HFFc6 (cell line): ENCODE measurements around the gene SNX20. TPM values are rescaled to one million over a fixed set of nuclear protein-coding genes. Genes with fewer than 3 reads are reported as not detected.

ENCODE experiments used
- DNase-seq: peaks from one replicate; pipeline ENCODE4 v3.0.0-alpha.2; 2018
- H3K27ac Mint-ChIP-seq: 2 replicates; pipeline ENCODE4 v1.8.0; 2020; ENCODE audit warnings: mild to moderate bottlenecking, mixed read lengths
- H3K27me3 Mint-ChIP-seq: 2 replicates; pipeline ENCODE4 v1.8.0; 2021; ENCODE audit warnings: mild to moderate bottlenecking, moderate library complexity, mixed read lengths; ENCODE audit not compliant: insufficient read depth
- H3K36me3 Mint-ChIP-seq: 2 replicates; pipeline ENCODE4 v1.8.0; 2021; ENCODE audit warnings: low read depth, mixed read lengths
- H3K4me1 Mint-ChIP-seq: 2 replicates; pipeline ENCODE4 v1.8.0; 2020; ENCODE audit warnings: low read depth, mixed read lengths
- H3K4me3 Mint-ChIP-seq: 2 replicates; pipeline ENCODE4 v1.8.0; 2020; ENCODE audit warnings: mild to moderate bottlenecking, moderate library complexity, mixed read lengths
- H3K9me3 Mint-ChIP-seq: 2 replicates; pipeline ENCODE4 v1.8.0; 2020; ENCODE audit warnings: mild to moderate bottlenecking, mixed read lengths
- total RNA-seq, 6 experiments: library from RNA; stranded (reverse); fragmentation: NEBNext Ultra II Directional; extraction: Animal tissue kit (Norgen Biotek cat#: 25700); gene quantifications; 2 replicates in 1 of 6; 3 replicates in 5 of 6; pipeline ENCODE4 v1.2.3, GENCODE V29; 2021
- TF ChIP-seq, protein P1 (sequence below): fragments of 200-600 bp; sonication (generic); IDR thresholded peaks from 2 replicates; pipeline ENCODE4 v1.5.0; 2021; ENCODE audit warnings: antibody characterized with exemption, mild to moderate bottlenecking

The SNX20 gene
- total RNA-seq, 6 experiments from 2014 or later: not detected

DNA sequence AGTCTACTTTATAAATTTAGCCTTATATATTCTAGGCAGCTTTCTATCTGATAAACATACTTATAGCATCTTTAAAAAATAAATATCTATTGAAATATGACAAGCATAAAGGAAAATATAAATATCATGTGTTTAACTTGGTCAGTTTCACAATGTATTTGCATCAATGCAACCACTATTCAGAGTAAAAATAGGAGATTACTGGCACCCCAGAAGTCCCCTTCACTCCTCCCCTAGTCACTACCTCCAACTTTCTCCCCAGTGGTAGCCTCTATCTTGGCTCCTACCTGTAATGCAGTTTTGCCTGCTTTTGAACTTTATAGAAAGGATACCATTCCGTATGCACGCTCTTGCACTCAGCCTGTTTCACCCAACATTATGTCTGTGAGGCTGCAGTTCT is 9.1 kb upstream of the SNX20 start:
- no peaks in the 10 kb centered on the region for H3K9me3 Mint-ChIP-seq
- no peaks in the 10 kb centered on the region for H3K36me3 Mint-ChIP-seq
- H3K27me3 Mint-ChIP-seq: peaks cover 43% of the 10 kb centered on the region
- TF ChIP-seq, protein P1, sequence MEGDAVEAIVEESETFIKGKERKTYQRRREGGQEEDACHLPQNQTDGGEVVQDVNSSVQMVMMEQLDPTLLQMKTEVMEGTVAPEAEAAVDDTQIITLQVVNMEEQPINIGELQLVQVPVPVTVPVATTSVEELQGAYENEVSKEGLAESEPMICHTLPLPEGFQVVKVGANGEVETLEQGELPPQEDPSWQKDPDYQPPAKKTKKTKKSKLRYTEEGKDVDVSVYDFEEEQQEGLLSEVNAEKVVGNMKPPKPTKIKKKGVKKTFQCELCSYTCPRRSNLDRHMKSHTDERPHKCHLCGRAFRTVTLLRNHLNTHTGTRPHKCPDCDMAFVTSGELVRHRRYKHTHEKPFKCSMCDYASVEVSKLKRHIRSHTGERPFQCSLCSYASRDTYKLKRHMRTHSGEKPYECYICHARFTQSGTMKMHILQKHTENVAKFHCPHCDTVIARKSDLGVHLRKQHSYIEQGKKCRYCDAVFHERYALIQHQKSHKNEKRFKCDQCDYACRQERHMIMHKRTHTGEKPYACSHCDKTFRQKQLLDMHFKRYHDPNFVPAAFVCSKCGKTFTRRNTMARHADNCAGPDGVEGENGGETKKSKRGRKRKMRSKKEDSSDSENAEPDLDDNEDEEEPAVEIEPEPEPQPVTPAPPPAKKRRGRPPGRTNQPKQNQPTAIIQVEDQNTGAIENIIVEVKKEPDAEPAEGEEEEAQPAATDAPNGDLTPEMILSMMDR: no peak
- no peak overlapping the region for H3K27ac Mint-ChIP-seq
- DNase-seq: no peak
- no peaks in the 10 kb centered on the region; the same call in 1 of the 2 replicates for H3K4me1 Mint-ChIP-seq
- H3K4me3 Mint-ChIP-seq: no peak overlapping the region

DNA sequence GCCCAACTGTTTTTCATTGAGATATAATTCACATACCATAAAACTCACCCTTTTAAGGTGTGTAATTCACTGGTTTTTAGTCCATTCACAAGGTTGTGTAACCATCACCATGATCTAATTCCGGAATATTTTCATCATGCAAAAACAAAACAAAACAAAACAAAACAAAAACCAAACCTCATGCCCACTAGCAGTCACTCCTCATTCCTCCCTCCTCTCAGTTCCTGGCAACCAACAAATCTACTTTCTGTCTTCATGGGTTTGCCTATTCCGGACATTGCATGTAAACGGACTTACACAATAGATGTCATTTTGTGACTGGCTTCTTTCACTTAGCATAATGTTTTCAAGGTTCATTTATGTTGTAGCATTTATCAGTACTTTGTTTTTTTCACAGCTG is 7.8 kb upstream of the SNX20 start:
- Mint-ChIP-seq H3K27me3 (peaks cover 43% of the 10 kb centered on the region), H3K4me3 (no peak overlapping the region), H3K4me1 (no peaks in the 10 kb centered on the region; the same call in 1 of the 2 replicates), H3K36me3 (no peaks in the 10 kb centered on the region), H3K9me3 (no peaks in the 10 kb centered on the region), H3K27ac (no peak overlapping the region)
- TF ChIP-seq, protein P1: no peak
- no peak for DNase-seq

DNA sequence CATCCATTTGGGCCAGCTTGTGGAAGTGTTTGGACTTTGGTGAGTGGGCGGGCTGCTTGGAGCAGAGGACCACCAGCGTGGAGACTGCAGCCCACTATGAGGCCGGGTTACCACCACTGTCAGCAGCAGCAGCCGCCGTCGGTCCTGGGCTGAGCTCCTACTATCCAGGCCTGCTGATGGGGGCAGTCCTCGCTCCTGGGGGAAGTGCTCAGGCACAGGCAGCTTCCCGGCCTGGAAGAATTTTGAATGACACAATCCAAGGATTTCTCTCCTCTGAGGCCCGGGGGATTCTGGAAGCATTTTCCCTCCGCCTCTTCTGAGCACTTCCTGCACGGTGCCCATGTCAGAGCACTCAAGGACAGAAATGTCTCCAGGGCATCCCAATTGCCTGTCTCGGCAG is 7.0 kb upstream of the SNX20 start:
- Mint-ChIP-seq H3K27ac (no peak overlapping the region), H3K9me3 (no peaks in the 10 kb centered on the region), H3K4me1 (no peaks in the 10 kb centered on the region; the same call in 1 of the 2 replicates), H3K36me3 (no peaks in the 10 kb centered on the region), H3K27me3 (peaks cover 47% of the 10 kb centered on the region), H3K4me3 (no peak overlapping the region)
- DNase-seq: no peak
- TF ChIP-seq, protein P1: no peak

DNA sequence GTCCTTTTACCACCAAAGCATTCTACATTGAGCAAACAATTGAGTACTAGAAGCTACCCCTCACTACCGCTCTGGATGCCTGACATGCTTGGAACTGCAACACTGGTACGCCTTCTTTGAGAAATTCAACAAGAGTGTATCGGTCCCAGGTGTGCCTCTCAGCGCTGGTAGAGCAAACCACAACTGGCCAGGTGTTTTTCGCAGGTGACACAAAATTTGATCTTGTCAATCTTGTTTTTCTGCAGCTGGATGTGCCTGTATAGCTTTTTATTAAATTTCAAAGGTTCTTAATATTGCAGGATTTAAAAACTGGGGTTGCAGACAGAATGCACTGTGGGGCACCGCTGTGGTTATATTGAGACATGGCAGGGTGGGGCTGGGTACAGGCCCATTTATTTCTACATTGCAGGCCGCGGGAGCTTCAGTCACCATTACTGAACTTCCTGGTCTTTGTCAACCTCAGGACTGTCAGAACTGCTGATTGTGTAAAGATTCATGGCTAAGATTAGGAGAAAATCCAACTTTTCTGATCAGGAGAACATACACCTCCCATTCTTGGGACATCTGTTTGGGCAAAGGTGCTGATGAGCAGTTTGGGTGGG is 4.5 kb upstream of the SNX20 start:
- TF ChIP-seq, protein P1: no peak
- Mint-ChIP-seq H3K36me3 (no peaks in the 10 kb centered on the region), H3K27me3 (peaks cover 44% of the 10 kb centered on the region), H3K4me1 (no peaks in the 10 kb centered on the region), H3K4me3 (no peak overlapping the region), H3K27ac (no peak overlapping the region), H3K9me3 (no peaks in the 10 kb centered on the region)
- no peak for DNase-seq

DNA sequence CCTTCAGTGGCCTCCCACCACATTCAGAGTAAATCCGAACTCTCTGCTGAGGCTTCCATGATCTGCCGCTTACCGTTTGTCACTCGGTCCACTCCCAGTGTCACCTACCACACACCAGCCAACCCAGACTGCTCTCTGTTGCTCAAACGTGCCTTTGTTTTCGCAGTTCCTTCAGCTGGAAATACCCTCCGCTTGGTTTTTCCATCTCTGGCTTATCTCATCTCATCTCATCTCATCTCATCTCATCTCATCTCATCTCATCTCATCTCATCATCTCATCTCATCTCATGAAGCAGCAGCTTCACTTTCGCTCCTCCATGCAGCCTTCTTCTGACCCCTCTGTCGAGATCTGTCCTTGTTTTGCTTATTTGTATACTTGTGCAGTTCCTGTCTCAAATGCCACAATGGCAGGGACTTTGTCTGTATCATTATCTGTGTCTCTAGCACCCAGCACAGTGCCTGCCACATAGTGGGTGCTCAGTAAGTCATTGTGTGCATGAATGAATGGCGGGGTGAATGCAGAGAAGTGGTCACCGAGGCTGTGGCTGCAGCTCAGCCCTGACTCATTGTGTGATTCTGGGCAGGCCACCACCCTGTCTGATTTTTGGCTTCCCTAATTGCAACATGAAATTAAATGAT is 3.8 kb upstream of the SNX20 start:
- Mint-ChIP-seq H3K4me1 (no peaks in the 10 kb centered on the region), H3K4me3 (no peak overlapping the region), H3K27me3 (peaks cover 45% of the 10 kb centered on the region), H3K9me3 (no peaks in the 10 kb centered on the region), H3K36me3 (no peaks in the 10 kb centered on the region), H3K27ac (no peak overlapping the region)
- DNase-seq: no peak
- TF ChIP-seq, protein P1: no peak
